ENCODE data around the gene IL1R2. TPM values are rescaled to one million over a fixed set of nuclear protein-coding genes. Genes with fewer than 3 reads are reported as not detected.

The IL1R2 gene
- polyA plus RNA-seq, 2 donors = 67.2 to 67.4 TPM

DNA sequence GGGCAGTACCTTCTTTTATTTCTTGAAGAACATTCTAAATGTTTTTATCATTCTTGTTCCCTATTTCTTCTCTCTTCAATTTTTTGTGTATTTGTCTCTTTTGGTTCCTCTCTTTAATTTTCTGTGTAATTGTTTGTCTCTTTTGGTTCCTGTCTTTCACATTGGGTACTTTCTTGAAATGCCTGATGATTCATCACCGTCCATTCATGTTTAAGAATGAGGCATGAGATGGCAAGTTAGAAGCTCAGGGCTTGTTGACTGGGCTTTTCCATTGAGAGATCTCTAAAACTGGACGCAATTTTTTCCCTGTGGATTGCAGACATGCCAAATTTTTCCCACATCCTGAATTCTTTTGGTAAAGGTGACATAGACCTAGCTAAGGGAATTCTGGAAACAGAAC, 33.7 kb upstream of the IL1R2 start:
- 0% methylated on average over 2 of the region's 2 CpGs for WGBS, 2 donors
- H3K4me1 ChIP-seq (ENCODE audit: control insufficient read depth in 2 of 2, insufficient read depth in 2 of 2, low read length in 1 of 2) = peaks cover 0 to 16% of the 10 kb centered on the region in 2 donors
- H3K27ac ChIP-seq (ENCODE audit: low read depth in 2 of 2, low read length in 1 of 2) = peak overlapping the region in 1 of 2 donors; percentile 49

GRCh38 chr2:101960819-101961337, 30.9 kb upstream of the IL1R2 start:
- Histone ChIP-seq H3K9me3 (ENCODE audit: control insufficient read depth in 2 of 2, insufficient read depth in 1 of 2, low read depth in 1 of 2, low read length in 1 of 2) (no peaks in the 10 kb centered on the region), H3K4me3 (ENCODE audit: low read depth in 1 of 2, low read length in 2 of 2) (no peak overlapping the region), H3K27me3 (ENCODE audit: control insufficient read depth in 1 of 2, insufficient read depth in 2 of 2, low read length in 2 of 2) (no peaks in the 10 kb centered on the region), H3K4me1 (ENCODE audit: control insufficient read depth in 2 of 2, insufficient read depth in 2 of 2, low read length in 1 of 2) (peaks cover 0 to 16% of the 10 kb centered on the region in 2 donors), H3K27ac (ENCODE audit: low read depth in 2 of 2, low read length in 1 of 2) (peak overlapping the region; percentile 50 to 87), H3K36me3 (ENCODE audit: control insufficient read depth in 2 of 2, insufficient read depth in 2 of 2, low read length in 1 of 2) (no peaks in the 10 kb centered on the region)
- 40 to 59% methylated on average over 7 of the region's 7 CpGs for WGBS, 2 donors

More for the DNA sequence above, 33.7 kb upstream of the IL1R2 start:
- Histone ChIP-seq H3K36me3 (ENCODE audit: control insufficient read depth in 2 of 2, insufficient read depth in 2 of 2, low read length in 1 of 2) (no peaks in the 10 kb centered on the region), H3K9me3 (ENCODE audit: control insufficient read depth in 2 of 2, insufficient read depth in 1 of 2, low read depth in 1 of 2, low read length in 1 of 2) (no peaks in the 10 kb centered on the region), H3K4me3 (ENCODE audit: low read depth in 1 of 2, low read length in 2 of 2) (no peak overlapping the region), H3K27me3 (ENCODE audit: control insufficient read depth in 1 of 2, insufficient read depth in 2 of 2, low read length in 2 of 2) (no peaks in the 10 kb centered on the region)

DNA sequence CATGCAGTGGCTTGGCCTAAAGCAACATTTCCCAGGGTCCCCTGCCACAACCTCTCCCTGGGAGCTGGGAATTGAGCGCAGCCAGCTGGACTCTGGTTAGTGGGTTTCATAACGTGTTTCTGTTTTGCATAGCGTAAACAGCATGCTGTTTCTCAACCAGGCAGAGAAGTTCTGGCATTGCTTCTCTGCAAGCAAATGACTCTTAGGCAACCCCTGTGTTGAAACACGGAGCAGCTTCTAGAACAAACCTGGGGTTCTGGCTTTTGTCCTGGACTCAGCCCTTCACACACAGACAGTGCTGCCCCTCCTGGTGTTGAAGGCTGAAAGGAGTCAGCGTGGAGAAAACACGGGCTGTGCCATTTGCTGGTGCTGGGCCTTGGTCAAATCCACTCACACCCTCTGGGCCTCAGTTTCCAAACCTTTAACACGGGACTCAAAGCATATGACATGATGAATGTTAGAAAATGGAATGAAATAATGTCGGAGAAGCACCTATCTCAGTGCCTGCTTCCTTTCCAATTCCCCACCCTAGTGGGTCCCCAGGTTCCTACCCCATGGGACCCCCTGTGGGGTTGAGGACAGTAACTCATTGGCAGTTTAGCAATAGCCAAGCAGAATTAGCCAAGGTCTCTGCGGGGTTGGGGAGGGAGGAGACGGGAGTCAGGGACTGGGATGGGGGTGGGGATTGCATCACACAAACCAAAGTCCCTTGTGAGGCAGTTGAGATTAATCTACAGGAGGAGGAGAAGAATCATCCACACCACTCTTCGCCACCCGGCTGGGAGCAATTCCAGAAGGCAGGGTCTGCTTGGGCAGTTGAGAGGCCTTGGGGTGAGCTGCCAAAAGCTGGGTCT, 30.2 kb upstream of the IL1R2 start:
- Histone ChIP-seq H3K4me1 (ENCODE audit: control insufficient read depth in 2 of 2, insufficient read depth in 2 of 2, low read length in 1 of 2) (peaks cover 0 to 16% of the 10 kb centered on the region in 2 donors), H3K27ac (ENCODE audit: low read depth in 2 of 2, low read length in 1 of 2) (peak overlapping the region; percentile 81 to 87), H3K4me3 (ENCODE audit: low read depth in 1 of 2, low read length in 2 of 2) (no peak overlapping the region), H3K27me3 (ENCODE audit: control insufficient read depth in 1 of 2, insufficient read depth in 2 of 2, low read length in 2 of 2) (no peaks in the 10 kb centered on the region), H3K9me3 (ENCODE audit: control insufficient read depth in 2 of 2, insufficient read depth in 1 of 2, low read depth in 1 of 2, low read length in 1 of 2) (no peaks in the 10 kb centered on the region), H3K36me3 (ENCODE audit: control insufficient read depth in 2 of 2, insufficient read depth in 2 of 2, low read length in 1 of 2) (no peaks in the 10 kb centered on the region)
- WGBS, 2 donors = 36 to 38% methylated on average over 12 of the region's 12 CpGs

- Histone ChIP-seq H3K9me3 (ENCODE audit: control insufficient read depth in 2 of 2, insufficient read depth in 1 of 2, low read depth in 1 of 2, low read length in 1 of 2) (no peaks in the 10 kb centered on the region), H3K4me3 (ENCODE audit: low read depth in 1 of 2, low read length in 2 of 2) (no peak overlapping the region), H3K36me3 (ENCODE audit: control insufficient read depth in 2 of 2, insufficient read depth in 2 of 2, low read length in 1 of 2) (no peaks in the 10 kb centered on the region), H3K4me1 (ENCODE audit: control insufficient read depth in 2 of 2, insufficient read depth in 2 of 2, low read length in 1 of 2) (peaks cover 0 to 19% of the 10 kb centered on the region in 2 donors), H3K27me3 (ENCODE audit: control insufficient read depth in 1 of 2, insufficient read depth in 2 of 2, low read length in 2 of 2) (no peaks in the 10 kb centered on the region), H3K27ac (ENCODE audit: low read depth in 2 of 2, low read length in 1 of 2) (peak overlapping the region; percentile 67 to 81)
- WGBS, 2 donors = 46 to 70% methylated on average over 11 of the region's 11 CpGs
These were observed 29.5 kb upstream of the IL1R2 start for GRCh38 chr2:101962309-101962708.

- Histone ChIP-seq H3K4me1 (ENCODE audit: control insufficient read depth in 2 of 2, insufficient read depth in 2 of 2, low read length in 1 of 2) (peaks cover 0 to 24% of the 10 kb centered on the region in 2 donors), H3K27ac (ENCODE audit: low read depth in 2 of 2, low read length in 1 of 2) (peak overlapping the region; percentile 36 to 47), H3K4me3 (ENCODE audit: low read depth in 1 of 2, low read length in 2 of 2) (no peak overlapping the region), H3K36me3 (ENCODE audit: control insufficient read depth in 2 of 2, insufficient read depth in 2 of 2, low read length in 1 of 2) (no peaks in the 10 kb centered on the region), H3K9me3 (ENCODE audit: control insufficient read depth in 2 of 2, insufficient read depth in 1 of 2, low read depth in 1 of 2, low read length in 1 of 2) (no peaks in the 10 kb centered on the region), H3K27me3 (ENCODE audit: control insufficient read depth in 1 of 2, insufficient read depth in 2 of 2, low read length in 2 of 2) (no peaks in the 10 kb centered on the region)
- 59 to 67% methylated on average over 4 of the region's 4 CpGs for WGBS, 2 donors
These were observed 28.6 kb upstream of the IL1R2 start for GRCh38 chr2:101963198-101963597.

GRCh38 chr2:101967826-101968513, 23.8 kb upstream of the IL1R2 start:
- Histone ChIP-seq H3K27me3 (ENCODE audit: control insufficient read depth in 1 of 2, insufficient read depth in 2 of 2, low read length in 2 of 2) (no peaks in the 10 kb centered on the region), H3K9me3 (ENCODE audit: control insufficient read depth in 2 of 2, insufficient read depth in 1 of 2, low read depth in 1 of 2, low read length in 1 of 2) (no peaks in the 10 kb centered on the region), H3K4me3 (ENCODE audit: low read depth in 1 of 2, low read length in 2 of 2) (no peak overlapping the region), H3K36me3 (ENCODE audit: control insufficient read depth in 2 of 2, insufficient read depth in 2 of 2, low read length in 1 of 2) (no peaks in the 10 kb centered on the region), H3K27ac (ENCODE audit: low read depth in 2 of 2, low read length in 1 of 2) (peak overlapping the region in 1 of 2 donors; percentile 53), H3K4me1 (ENCODE audit: control insufficient read depth in 2 of 2, insufficient read depth in 2 of 2, low read length in 1 of 2) (peaks cover 0 to 8% of the 10 kb centered on the region in 2 donors)
- WGBS, 2 donors = 43 to 60% methylated on average over 7 of the region's 7 CpGs

DNA sequence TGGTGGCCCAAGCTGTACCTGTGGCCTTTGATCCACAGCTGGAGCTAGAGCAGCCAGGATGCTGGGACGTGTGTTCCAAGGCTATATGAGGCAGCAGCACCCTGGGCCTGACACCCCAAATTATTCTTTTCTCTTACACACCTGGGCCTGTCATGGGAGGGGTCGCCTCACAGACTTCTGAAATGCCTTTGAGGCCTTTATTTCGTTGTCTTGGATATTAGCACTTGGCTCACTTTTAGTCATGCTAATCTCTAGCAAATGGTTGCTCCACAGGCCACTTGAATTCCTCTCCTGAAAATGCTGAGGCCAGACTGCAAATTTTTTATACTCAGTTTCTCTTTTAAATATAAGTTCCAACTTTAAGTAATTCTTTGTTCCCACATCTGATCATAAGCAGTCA, 22.0 kb upstream of the IL1R2 start:
- no peak overlapping the region for H3K27ac ChIP-seq (ENCODE audit: low read depth in 2 of 2, low read length in 1 of 2)
- H3K36me3 ChIP-seq (ENCODE audit: control insufficient read depth in 2 of 2, insufficient read depth in 2 of 2, low read length in 1 of 2) = no peaks in the 10 kb centered on the region
- WGBS, 2 donors = 70 to 71% methylated on average over 3 of the region's 3 CpGs
- no peaks in the 10 kb centered on the region for H3K27me3 ChIP-seq (ENCODE audit: control insufficient read depth in 1 of 2, insufficient read depth in 2 of 2, low read length in 2 of 2)
- no peak overlapping the region for H3K4me3 ChIP-seq (ENCODE audit: low read depth in 1 of 2, low read length in 2 of 2)
- peaks cover 0 to 8% of the 10 kb centered on the region in 2 donors for H3K4me1 ChIP-seq (ENCODE audit: control insufficient read depth in 2 of 2, insufficient read depth in 2 of 2, low read length in 1 of 2)
- H3K9me3 ChIP-seq (ENCODE audit: control insufficient read depth in 2 of 2, insufficient read depth in 1 of 2, low read depth in 1 of 2, low read length in 1 of 2) = peaks cover 0 to 3% of the 10 kb centered on the region in 2 donors

- WGBS, 2 donors = 90 to 96% methylated on average over 1 of the region's 1 CpG
- no peak overlapping the region for H3K27ac ChIP-seq (ENCODE audit: low read depth in 2 of 2, low read length in 1 of 2)
- peaks cover 0 to 8% of the 10 kb centered on the region in 2 donors for H3K4me1 ChIP-seq (ENCODE audit: control insufficient read depth in 2 of 2, insufficient read depth in 2 of 2, low read length in 1 of 2)
- H3K9me3 ChIP-seq (ENCODE audit: control insufficient read depth in 2 of 2, insufficient read depth in 1 of 2, low read depth in 1 of 2, low read length in 1 of 2) = peaks cover 0 to 3% of the 10 kb centered on the region in 2 donors
- no peaks in the 10 kb centered on the region for H3K27me3 ChIP-seq (ENCODE audit: control insufficient read depth in 1 of 2, insufficient read depth in 2 of 2, low read length in 2 of 2)
- H3K36me3 ChIP-seq (ENCODE audit: control insufficient read depth in 2 of 2, insufficient read depth in 2 of 2, low read length in 1 of 2) = no peaks in the 10 kb centered on the region
- H3K4me3 ChIP-seq (ENCODE audit: low read depth in 1 of 2, low read length in 2 of 2) = no peak overlapping the region
These were observed 20.9 kb upstream of the IL1R2 start for GRCh38 chr2:101970901-101971300.

DNA sequence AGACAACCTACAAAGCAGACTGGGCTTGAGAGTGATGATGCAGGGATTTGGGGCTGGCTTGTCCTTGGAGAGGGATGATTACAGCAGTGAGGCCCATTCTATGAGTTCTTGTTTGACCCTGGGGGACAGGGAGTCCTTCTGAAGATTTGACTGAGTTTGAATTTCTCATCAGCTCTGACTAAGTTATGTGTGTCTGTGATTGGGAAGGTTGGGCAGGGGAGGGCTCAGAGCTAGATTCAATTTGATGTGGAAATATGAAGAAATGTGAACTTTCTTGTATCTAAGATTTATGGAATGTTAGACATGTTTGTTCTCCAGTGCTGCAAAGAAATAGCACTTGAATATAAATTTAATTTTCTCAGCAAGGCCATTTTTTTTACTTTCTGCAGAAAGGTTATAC, 19.9 kb upstream of the IL1R2 start:
- Histone ChIP-seq H3K9me3 (ENCODE audit: control insufficient read depth in 2 of 2, insufficient read depth in 1 of 2, low read depth in 1 of 2, low read length in 1 of 2) (peaks cover 0 to 3% of the 10 kb centered on the region in 2 donors), H3K36me3 (ENCODE audit: control insufficient read depth in 2 of 2, insufficient read depth in 2 of 2, low read length in 1 of 2) (no peaks in the 10 kb centered on the region), H3K4me3 (ENCODE audit: low read depth in 1 of 2, low read length in 2 of 2) (no peak overlapping the region), H3K27me3 (ENCODE audit: control insufficient read depth in 1 of 2, insufficient read depth in 2 of 2, low read length in 2 of 2) (no peaks in the 10 kb centered on the region), H3K4me1 (ENCODE audit: control insufficient read depth in 2 of 2, insufficient read depth in 2 of 2, low read length in 1 of 2) (peaks cover 0 to 8% of the 10 kb centered on the region in 2 donors), H3K27ac (ENCODE audit: low read depth in 2 of 2, low read length in 1 of 2) (no peak overlapping the region)

Data from esophagus (tissue), 2 donors.